LNCAP (cell line): Measurements from ENCODE around the gene CNKSR3.

ENCODE experiments used
- TF ChIP-seq, protein P1 (sequence below): fragments of 450-650 bp; IDR thresholded peaks from 2 replicates; pipeline ENCODE4 v1.5.1; 2017; ENCODE audit warnings: mild to moderate bottlenecking

CNKSR3 gene

DNA sequence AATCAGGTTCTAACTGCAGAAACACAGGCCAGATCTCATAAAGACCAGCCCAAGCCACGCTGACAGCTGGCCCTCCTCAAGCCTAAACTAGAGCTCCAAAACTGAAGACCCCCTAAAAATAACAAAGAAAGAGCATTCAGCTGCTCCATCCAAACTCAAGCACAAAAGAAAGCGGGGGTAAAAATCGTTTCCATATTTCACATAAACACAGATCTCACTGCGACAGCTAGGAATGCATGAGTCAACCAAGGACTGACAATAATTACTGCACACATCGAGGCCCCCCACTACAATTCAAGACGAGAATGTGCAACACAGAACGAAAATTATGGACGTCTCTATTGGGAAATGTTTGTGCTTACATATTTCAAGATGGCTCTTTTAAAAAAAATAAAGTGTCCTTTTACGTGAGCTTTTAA is 31.1 kb downstream of the CNKSR3 start:
- TF ChIP-seq, protein P1, sequence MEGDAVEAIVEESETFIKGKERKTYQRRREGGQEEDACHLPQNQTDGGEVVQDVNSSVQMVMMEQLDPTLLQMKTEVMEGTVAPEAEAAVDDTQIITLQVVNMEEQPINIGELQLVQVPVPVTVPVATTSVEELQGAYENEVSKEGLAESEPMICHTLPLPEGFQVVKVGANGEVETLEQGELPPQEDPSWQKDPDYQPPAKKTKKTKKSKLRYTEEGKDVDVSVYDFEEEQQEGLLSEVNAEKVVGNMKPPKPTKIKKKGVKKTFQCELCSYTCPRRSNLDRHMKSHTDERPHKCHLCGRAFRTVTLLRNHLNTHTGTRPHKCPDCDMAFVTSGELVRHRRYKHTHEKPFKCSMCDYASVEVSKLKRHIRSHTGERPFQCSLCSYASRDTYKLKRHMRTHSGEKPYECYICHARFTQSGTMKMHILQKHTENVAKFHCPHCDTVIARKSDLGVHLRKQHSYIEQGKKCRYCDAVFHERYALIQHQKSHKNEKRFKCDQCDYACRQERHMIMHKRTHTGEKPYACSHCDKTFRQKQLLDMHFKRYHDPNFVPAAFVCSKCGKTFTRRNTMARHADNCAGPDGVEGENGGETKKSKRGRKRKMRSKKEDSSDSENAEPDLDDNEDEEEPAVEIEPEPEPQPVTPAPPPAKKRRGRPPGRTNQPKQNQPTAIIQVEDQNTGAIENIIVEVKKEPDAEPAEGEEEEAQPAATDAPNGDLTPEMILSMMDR, result no peak

DNA sequence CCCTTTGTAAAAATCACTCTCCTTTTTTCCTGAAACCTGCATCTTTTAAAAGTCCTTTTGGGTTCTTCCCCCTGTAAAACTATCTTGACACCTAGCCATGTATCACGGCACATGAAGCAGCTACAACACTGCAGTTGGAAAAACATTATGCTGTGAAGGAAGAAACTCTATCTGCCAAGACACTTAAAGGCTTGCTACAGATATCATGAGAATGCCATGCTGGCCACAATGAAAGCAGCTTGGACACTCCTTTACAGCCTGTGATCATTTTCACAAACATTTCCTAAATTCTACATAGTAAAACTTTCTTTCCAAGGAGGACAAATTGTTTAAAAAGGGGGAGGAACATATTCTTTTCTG is 31.8 kb downstream of the CNKSR3 start:
- TF ChIP-seq, protein P1, result no peak

DNA sequence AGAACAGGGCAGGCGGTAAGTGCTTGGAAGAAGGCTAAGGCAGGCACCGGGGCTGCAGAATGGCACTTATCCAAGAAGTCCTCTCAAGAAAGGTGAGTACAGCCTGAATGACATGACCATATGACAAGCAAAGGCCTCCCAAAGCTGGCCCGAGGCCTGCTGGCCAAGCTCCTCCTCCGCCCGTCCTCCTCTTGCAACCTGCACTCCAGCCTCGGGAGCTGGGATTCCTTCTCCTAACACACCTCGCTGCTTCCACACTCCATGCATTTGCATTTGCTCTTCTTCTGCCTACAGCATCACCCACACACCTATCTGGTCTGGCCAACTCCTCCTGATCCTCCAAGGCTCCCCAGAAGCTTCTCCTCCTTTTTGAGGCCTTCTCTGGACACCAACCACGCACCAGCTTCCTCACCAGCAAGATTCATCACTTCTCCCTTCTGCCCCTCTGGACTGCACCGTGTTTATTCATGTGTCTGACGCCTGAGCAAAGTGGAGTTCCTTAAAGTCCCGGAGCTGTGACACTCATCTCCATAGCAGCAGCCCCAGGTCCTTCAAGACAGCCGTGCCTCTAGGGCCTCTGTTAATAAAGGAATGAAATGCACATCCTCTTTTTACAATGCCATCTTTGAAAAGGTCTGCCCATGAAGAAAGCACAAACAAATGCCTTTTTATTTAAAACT is 32.3 kb downstream of the CNKSR3 start:
- TF ChIP-seq, protein P1, result no peak

DNA sequence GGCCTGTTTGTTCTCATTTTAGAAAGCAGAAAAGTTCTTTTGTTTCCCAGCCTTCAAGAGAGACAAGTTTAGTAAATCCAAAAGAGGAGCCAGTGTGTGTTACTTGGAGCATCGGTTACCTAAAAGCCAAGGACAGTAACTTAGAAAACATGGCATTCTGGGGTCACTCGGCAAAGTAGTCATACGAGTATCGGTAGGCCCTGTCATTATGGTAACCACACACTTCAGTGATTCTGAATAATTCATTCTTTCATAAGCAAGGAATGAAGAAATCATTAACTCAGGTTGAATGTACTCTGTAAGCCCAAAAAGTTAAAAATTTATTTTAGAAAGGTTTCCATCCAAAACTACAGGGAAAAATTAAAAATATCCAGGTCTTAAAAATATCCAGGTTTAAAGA is 34.0 kb downstream of the CNKSR3 start:
- TF ChIP-seq, protein P1, result no peak

DNA sequence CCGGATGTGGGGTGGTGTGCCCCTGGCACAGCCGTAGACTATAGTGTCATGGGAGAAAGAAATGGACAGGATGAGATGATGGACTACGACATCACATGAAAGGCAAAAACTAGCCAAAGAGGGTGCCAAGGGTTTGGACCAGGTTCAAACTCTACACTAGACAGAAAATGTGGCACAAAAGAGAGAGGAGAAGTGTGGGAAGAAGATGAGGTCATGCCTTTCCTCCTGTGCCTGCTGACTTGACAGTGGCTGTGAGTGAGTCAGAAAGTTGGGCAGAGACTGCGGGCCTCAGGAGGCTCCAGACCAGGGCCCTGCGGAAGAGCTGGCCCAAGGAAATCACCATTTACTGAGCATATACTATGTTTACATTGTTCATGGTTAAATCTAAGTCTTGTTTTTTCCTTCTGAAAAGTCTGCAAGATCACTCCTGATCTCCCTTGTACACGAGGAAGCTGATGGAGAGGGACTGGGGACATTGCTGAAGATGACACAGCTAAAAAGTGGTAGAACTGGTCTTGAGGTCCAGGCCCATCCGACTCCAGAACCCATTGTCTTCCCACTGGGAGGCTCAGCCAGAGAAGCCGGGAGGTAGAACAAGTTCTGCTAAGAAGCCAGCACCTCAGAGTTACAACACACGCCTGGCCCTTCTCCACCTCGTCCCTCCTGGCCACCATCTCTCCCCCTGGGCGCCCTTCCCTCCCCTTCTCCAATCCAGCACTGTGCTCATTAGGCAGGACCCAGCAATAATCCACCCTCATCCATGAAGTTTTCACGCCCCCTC is 35.6 kb downstream of the CNKSR3 start:
- TF ChIP-seq, protein P1, result no peak

DNA sequence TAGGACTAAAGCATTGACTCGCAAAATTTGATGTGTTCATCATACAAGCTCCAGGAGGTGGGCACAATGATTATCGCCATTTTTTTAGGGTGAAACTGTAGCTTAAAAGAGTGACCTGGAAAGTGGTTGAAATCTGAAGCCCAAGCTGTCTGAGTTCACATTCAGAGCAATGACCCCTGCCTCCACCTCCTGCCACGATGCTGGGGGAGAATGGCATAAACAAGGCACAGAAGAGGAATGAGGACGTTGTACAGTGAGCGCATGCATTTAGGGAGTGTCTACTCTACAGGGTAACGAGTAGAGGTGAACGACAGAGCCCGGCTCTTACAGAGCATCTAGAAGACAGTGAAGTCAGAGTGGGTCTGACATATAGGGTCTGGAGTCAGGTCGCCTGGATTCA is 37.2 kb downstream of the CNKSR3 start:
- TF ChIP-seq, protein P1, result no peak

DNA sequence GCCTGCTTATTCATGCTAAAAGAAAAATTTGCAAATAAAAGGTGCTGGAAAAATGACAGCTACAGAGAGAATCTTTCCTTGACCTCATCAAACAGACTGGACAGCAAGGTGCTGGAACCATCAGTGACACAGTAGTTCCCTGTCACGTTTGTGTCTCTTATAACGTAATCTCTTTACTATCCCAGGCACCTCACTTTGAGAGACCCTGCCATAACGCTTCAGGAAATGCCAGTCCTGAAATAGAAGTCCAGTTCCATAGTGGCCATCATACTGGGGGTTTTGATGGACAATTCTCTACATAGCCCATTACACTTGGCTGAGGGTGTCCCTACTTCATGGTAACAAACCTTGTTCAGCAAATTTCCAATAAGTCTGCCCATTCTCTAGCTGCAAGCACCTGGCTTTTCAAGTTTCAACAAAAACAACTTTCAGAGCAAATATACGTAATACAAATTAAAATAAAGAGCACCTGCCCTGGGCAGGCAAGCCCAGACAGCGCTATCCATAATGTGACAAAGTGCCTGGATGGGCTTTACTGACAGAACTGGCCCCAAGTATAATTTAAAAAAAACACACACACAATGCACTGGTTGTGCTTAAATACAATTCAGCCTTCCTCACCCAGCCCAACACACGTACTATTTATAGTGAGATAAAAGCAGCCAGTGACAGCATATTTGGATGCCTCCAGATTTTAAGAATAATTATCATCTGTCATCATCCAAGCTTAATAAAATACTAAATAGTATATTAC is 38.7 kb downstream of the CNKSR3 start:
- TF ChIP-seq, protein P1, result no peak
